Parathyroid adenoma (tissue), 2 donors: ENCODE data around the gene DPPA2.

ENCODE experiments used
- H2AFZ ChIP-seq: fragments of 300-600 bp; sonication (generic); one replicate; pipeline ENCODE4 v1.7.0; 2017; ENCODE audit warnings: antibody characterized with exemption, mild to moderate bottlenecking
- H3K27ac ChIP-seq: fragments of 300-600 bp; sonication (generic); one replicate; pipeline ENCODE4 v1.7.0; 2017
- H3K27me3 ChIP-seq: fragments of 300-600 bp; sonication (generic); one replicate; pipeline ENCODE4 v1.7.0; 2017; ENCODE audit warnings: low read length; ENCODE audit not compliant: control insufficient read depth, insufficient read depth
- H3K36me3 ChIP-seq: fragments of 300-600 bp; sonication (generic); one replicate; pipeline ENCODE4 v1.7.0; 2017; ENCODE audit warnings: low read length; ENCODE audit not compliant: control insufficient read depth, insufficient read depth
- H3K4me1 ChIP-seq: fragments of 300-600 bp; sonication (generic); one replicate; pipeline ENCODE4 v1.7.0; 2017; ENCODE audit warnings: control low read depth
- H3K4me2 ChIP-seq: fragments of 300-600 bp; sonication (generic); one replicate; pipeline ENCODE4 v1.7.0; 2017; ENCODE audit warnings: low read length
- H3K4me3 ChIP-seq: fragments of 300-600 bp; sonication (generic); one replicate; pipeline ENCODE4 v1.7.0; 2017; ENCODE audit warnings: low read depth, low read length
- H3K79me2 ChIP-seq: fragments of 300-600 bp; sonication (generic); one replicate; pipeline ENCODE4 v1.7.0; 2017; ENCODE audit warnings: control low read depth
- H3K9ac ChIP-seq: fragments of 300-600 bp; sonication (generic); one replicate; pipeline ENCODE4 v1.7.0; 2017; ENCODE audit warnings: mild to moderate bottlenecking
- H3K9me3 ChIP-seq: fragments of 300-600 bp; sonication (generic); one replicate; pipeline ENCODE4 v1.7.0; 2017; ENCODE audit warnings: low read length; ENCODE audit not compliant: control insufficient read depth
- CTCF ChIP-seq: fragments of 300-600 bp; sonication (generic); IDR thresholded peaks from one replicate; pipeline ENCODE4 v1.7.0; 2017; ENCODE audit warnings: antibody characterized with exemption, mild to moderate bottlenecking
- donor health status: primary hyperparathyroidism.

Gene DPPA2

GRCh38 chr3:109330405-109330804, 14.1 kb upstream of the DPPA2 start:
- H2AFZ ChIP-seq = no peak overlapping the region
- no peak overlapping the region for H3K9ac ChIP-seq
- H3K9me3 ChIP-seq = no peaks in the 10 kb centered on the region
- no peaks in the 10 kb centered on the region for H3K4me1 ChIP-seq
- TF ChIP-seq CTCF = no peak
- H3K27me3 ChIP-seq = no peaks in the 10 kb centered on the region
- H3K79me2 ChIP-seq = no peaks in the 10 kb centered on the region
- no peak overlapping the region for H3K4me2 ChIP-seq
- no peak overlapping the region for H3K27ac ChIP-seq
- no peak overlapping the region for H3K4me3 ChIP-seq
- H3K36me3 ChIP-seq = no peaks in the 10 kb centered on the region

GRCh38 chr3:109328202-109328601, 11.9 kb upstream of the DPPA2 start:
- Histone ChIP-seq H3K4me1 (no peaks in the 10 kb centered on the region), H3K9ac (no peak overlapping the region), H3K36me3 (no peaks in the 10 kb centered on the region), H3K4me2 (no peak overlapping the region), H2AFZ (no peak overlapping the region), H3K27me3 (no peaks in the 10 kb centered on the region), H3K27ac (no peak overlapping the region), H3K79me2 (no peaks in the 10 kb centered on the region), H3K4me3 (no peak overlapping the region), H3K9me3 (no peaks in the 10 kb centered on the region)
- TF ChIP-seq CTCF = no peak

- no peak overlapping the region for H3K4me2 ChIP-seq
- H3K27me3 ChIP-seq = no peaks in the 10 kb centered on the region
- TF ChIP-seq CTCF = no peak
- no peaks in the 10 kb centered on the region for H3K4me1 ChIP-seq
- no peak overlapping the region for H2AFZ ChIP-seq
- no peaks in the 10 kb centered on the region for H3K36me3 ChIP-seq
- H3K79me2 ChIP-seq = no peaks in the 10 kb centered on the region
- H3K4me3 ChIP-seq = no peak overlapping the region
- no peaks in the 10 kb centered on the region for H3K9me3 ChIP-seq
- no peak overlapping the region for H3K27ac ChIP-seq
- H3K9ac ChIP-seq = no peak overlapping the region
Measured at GRCh38 chr3:109325657-109326056, 9.3 kb upstream of the DPPA2 start.

- Histone ChIP-seq H2AFZ (no peak overlapping the region), H3K79me2 (no peaks in the 10 kb centered on the region), H3K4me1 (no peaks in the 10 kb centered on the region), H3K4me2 (no peak overlapping the region), H3K36me3 (no peaks in the 10 kb centered on the region), H3K9ac (no peak overlapping the region), H3K27ac (no peak overlapping the region), H3K27me3 (no peaks in the 10 kb centered on the region), H3K9me3 (no peaks in the 10 kb centered on the region), H3K4me3 (no peak overlapping the region)
- no peak for TF ChIP-seq CTCF
Measured at GRCh38 chr3:109325109-109325508, 8.8 kb upstream of the DPPA2 start.

GRCh38 chr3:109313061-109313460, 3.3 kb downstream of the DPPA2 start:
- Histone ChIP-seq H3K4me1 (no peaks in the 10 kb centered on the region), H3K36me3 (no peaks in the 10 kb centered on the region)
- TF ChIP-seq CTCF = no peak

More at GRCh38 chr3:109313061-109313460, 3.3 kb downstream of the DPPA2 start:
- Histone ChIP-seq H3K4me2 (no peak overlapping the region), H3K4me3 (no peak overlapping the region), H3K27me3 (no peaks in the 10 kb centered on the region), H3K27ac (no peak overlapping the region), H3K9ac (no peak overlapping the region), H3K79me2 (no peaks in the 10 kb centered on the region), H3K9me3 (no peaks in the 10 kb centered on the region), H2AFZ (no peak overlapping the region)
